Activated T-helper 2 cell treated with anti-CD3 and anti-CD28 coated beads, Interferon-gamma antibody, Interleukin-2, Interleukin-4, amounts not matched to agents 10 μg/mL and 5 μg/mL and 100 μg/mL, durations not matched to agents 14 hours and 24 hours and 36 hours (primary cell): ENCODE measurements around the gene SOX1. TPM values are rescaled to one million over a fixed set of nuclear protein-coding genes. Genes with fewer than 3 reads are reported as not detected.

ENCODE experiments used
- DNase-seq: peaks from one replicate; pipeline ENCODE4 v3.0.0; 2021; ENCODE audit warnings: low spot score
- H3K27ac Mint-ChIP-seq: one replicate; pipeline ENCODE4 v1.8.0; 2021; ENCODE audit warnings: mixed read lengths
- H3K27me3 Mint-ChIP-seq: one replicate; pipeline ENCODE4 v1.8.0; 2021; ENCODE audit warnings: low read depth, mixed read lengths
- H3K36me3 Mint-ChIP-seq: one replicate; pipeline ENCODE4 v1.8.0; 2021; ENCODE audit warnings: low read depth, mixed read lengths
- H3K4me1 Mint-ChIP-seq: one replicate; pipeline ENCODE4 v1.8.0; 2021; ENCODE audit warnings: low read depth, mixed read lengths
- H3K4me3 Mint-ChIP-seq: one replicate; pipeline ENCODE4 v1.8.0; 2021; ENCODE audit warnings: low read depth, mild to moderate bottlenecking, moderate library complexity, mixed read lengths
- H3K9me3 Mint-ChIP-seq: one replicate; pipeline ENCODE4 v1.8.0; 2021; ENCODE audit warnings: mixed read lengths
- intact Hi-C: fragments of 100-400 bp; cut with micrococcal nuclease; formaldehyde crosslinking; loops from one replicate; pipeline ENCODE4 v1.15.1; 2023
- total RNA-seq: library from RNA; stranded (reverse); gene quantifications from 2 replicates; pipeline ENCODE4 v1.2.3, GENCODE V29; 2022

Gene SOX1
- total RNA-seq, 1 donor from 2014 or later = not detected

DNA sequence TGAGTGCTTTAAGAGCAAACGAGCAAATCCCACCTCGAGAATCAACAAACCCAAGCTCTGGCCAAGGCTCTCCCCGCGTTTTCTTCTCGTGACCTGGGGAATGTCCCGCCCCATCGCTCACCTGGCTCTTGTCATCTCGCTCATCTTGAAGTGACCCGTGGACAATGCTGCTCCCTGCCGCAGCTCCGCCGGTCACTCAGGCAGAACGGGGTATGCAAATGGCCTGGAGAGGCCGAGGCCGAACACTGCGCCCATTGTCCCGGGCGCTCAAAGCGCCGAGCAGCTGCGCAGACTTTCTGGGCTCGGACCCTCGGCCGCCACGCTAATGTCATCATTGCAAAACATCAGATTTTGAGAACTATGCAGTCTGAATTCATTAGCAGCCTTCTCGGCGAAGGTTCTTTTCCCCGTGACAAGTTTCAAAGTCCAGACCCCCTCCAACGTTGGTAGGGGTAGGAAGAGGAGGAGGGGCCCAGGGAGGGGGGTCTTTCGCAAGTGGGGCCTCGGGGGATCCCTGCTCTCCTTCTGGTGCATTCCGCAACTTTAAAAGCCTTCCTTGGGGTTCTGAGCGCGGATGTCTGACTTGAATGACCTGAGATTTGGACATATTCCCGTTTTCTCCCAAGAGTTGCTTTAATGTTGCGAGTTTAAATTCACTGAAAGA is 39.7 kb downstream of the SOX1 start:
- H3K27ac Mint-ChIP-seq = no peak overlapping the region
- H3K9me3 Mint-ChIP-seq = no peaks in the 10 kb centered on the region
- DNase-seq = no peak
- intact Hi-C loops = loop anchor here (5.0 kb wide), 1 partner anchor 49 kb away; no protein-coding TSS in a partner anchor
- H3K4me1 Mint-ChIP-seq = no peaks in the 10 kb centered on the region
- H3K27me3 Mint-ChIP-seq = peaks cover 49% of the 10 kb centered on the region
- no peaks in the 10 kb centered on the region for H3K36me3 Mint-ChIP-seq
- no peak overlapping the region for H3K4me3 Mint-ChIP-seq

DNA sequence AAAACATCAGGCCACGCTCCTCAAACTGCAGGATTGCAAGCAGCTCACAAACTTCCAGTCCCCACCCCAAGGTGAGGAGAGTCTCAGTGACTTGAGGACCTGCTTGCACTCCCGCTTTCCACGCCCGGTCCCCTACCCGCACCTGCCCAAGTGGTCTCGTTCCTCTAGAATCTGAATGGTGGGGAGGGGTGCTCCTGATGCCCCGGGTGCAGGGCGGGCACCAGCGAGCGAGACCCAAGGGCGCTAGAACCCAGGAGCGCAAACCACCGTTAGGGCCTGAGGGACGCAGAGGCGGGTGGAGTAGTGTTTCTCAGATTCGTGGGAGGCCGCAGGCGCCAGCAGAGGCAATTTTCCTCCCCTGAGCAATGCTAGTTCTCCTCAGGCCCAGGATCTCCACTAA is 40.3 kb downstream of the SOX1 start:
- intact Hi-C loops = loop anchor here (5.0 kb wide), 1 partner anchor 50 kb away; no protein-coding TSS in a partner anchor

DNA sequence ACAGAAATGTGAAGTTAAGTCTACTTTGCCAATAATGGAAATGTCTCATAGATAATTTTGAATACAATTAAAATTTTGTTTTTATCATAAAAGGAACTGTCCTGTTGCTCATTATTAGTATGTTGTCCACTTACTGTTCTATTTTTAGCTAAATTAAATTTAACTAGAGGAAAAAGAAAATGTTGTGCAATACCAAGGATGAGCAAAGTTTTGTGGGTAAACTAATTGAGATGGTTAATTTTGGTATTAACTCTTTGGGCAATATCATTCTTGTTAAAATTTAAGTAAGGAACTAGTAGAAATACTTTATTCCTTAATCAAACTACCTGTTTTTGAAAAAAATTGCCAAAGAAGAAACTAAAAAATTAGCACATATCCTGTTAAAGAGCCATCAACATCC is 43.5 kb downstream of the SOX1 start:
- no peak overlapping the region for H3K4me3 Mint-ChIP-seq
- H3K27ac Mint-ChIP-seq = no peak overlapping the region
- H3K27me3 Mint-ChIP-seq = peaks cover 38% of the 10 kb centered on the region
- DNase-seq = no peak
- H3K4me1 Mint-ChIP-seq = no peaks in the 10 kb centered on the region
- intact Hi-C loops = no loop called here
- no peaks in the 10 kb centered on the region for H3K36me3 Mint-ChIP-seq
- no peaks in the 10 kb centered on the region for H3K9me3 Mint-ChIP-seq

More for the DNA sequence above, 40.3 kb downstream of the SOX1 start:
- Mint-ChIP-seq H3K4me3 (no peak overlapping the region), H3K27ac (no peak overlapping the region), H3K4me1 (no peaks in the 10 kb centered on the region), H3K27me3 (peaks cover 46% of the 10 kb centered on the region), H3K36me3 (no peaks in the 10 kb centered on the region), H3K9me3 (no peaks in the 10 kb centered on the region)
- no peak for DNase-seq

DNA sequence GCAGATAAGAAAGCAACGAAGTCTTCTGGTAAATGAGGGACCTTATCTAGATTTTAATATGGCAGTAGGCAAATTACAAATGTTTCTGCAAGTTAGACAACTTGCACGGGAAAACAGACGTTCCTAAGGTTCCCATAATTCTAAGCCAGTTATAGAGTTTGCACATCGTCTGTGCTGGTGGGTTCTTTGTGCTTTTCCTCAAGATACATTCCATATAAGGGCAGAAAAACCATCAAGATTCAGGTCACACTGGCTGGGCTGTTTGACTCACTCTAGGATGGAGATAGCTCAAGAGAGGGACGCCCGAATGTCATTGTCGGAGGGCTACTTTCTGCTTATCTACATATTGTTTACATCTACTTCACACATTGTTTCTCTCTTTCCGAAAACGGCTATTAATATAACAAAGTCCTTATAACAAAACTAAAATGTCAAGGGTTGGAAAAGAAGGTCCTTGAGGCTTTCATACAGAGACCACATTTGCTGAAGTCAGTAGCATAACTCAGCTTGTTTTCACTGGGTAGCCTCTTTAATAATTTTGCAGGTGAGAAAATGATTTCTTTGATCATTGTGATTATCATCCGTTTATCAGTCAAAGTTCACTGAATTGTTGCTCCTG is 44.4 kb downstream of the SOX1 start:
- Mint-ChIP-seq H3K9me3 (no peaks in the 10 kb centered on the region), H3K4me3 (no peak overlapping the region), H3K36me3 (no peaks in the 10 kb centered on the region), H3K27me3 (peaks cover 30% of the 10 kb centered on the region), H3K4me1 (no peaks in the 10 kb centered on the region), H3K27ac (no peak overlapping the region)
- DNase-seq = no peak
- intact Hi-C loops = no loop called here

DNA sequence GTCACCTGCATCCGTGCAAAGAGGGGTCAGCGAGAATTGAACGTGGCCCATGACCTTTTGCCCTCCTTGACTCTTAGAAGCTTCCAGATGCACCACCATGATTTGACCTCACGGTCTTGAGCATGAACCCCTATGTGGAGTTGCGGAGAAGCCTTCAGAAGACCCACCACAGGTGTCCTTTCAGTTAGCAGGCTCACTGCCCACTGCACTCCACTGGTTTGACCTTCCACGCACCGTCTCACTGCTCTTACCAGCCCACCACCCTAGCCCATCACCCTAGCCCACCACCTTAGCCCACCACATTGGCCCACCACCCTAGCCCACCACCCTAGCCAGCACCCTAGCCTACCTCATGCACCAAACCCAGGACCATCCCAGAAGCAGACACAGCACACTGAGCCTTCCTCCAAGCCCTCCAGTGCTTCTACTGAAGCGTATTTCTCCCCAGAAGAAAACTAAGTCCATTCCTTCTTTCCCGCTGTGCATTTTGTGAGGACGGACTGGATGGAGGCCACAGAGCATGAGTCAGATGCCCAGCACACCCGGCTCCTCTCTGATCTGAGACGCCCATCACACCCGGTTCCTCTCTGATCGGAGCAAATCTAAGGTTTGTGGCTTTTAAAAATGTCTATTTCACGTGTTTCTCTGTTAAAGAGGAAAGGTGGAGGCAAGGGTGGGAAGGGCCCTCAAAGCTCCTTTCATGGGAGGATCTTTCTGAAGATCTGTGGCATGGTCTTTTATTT is 45.8 kb downstream of the SOX1 start:
- Mint-ChIP-seq H3K4me3 (no peak overlapping the region), H3K27ac (no peak overlapping the region), H3K36me3 (no peaks in the 10 kb centered on the region), H3K4me1 (no peaks in the 10 kb centered on the region), H3K9me3 (no peaks in the 10 kb centered on the region), H3K27me3 (peaks cover 22% of the 10 kb centered on the region)
- no peak for DNase-seq
- intact Hi-C loops = no loop called here

DNA sequence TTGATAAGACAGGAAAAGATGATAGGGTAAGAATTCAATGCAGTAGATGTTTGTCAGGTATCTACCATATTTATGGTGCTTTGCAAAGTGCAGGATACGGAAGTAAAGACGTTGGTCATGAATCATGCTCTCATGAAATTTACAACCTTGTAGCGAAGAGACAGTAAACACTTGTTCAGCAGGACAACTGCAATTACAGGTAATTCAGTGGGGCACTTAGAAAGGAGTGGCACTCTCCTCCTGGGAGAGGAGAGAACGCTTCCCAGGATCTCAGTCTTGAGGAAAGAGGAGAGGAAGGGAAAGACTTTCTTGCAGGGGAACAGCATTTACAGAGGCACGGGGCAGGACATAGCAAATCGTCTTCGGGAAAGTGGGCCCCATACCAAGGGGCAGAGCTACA is 46.4 kb downstream of the SOX1 start:
- Mint-ChIP-seq H3K36me3 (no peaks in the 10 kb centered on the region), H3K4me1 (no peaks in the 10 kb centered on the region), H3K4me3 (no peak overlapping the region), H3K27me3 (peaks cover 20% of the 10 kb centered on the region), H3K27ac (no peak overlapping the region), H3K9me3 (no peaks in the 10 kb centered on the region)
- intact Hi-C loops = no loop called here
- DNase-seq = no peak

DNA sequence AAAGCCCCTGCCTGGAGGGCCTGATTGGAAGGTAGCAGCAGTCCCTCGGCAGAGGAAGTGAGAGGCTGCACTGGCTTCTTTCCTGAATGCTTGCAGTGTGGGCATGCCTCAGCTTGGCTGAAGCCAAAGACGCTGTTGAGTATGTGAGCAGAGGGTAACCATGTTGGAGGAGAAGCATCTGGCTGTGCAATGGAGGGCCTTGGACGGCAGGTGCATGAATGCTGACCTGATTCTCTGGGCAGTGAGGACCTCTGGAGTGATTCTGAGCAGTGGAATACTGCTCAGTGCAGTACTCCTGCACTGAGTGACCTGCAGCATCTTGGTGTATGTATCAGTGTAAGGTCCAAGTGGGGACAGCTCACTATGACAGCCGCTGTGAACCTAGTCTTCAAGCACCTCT is 46.9 kb downstream of the SOX1 start:
- intact Hi-C loops = no loop called here
- no peak overlapping the region for H3K27ac Mint-ChIP-seq
- no peak overlapping the region for H3K4me3 Mint-ChIP-seq
- H3K4me1 Mint-ChIP-seq = no peaks in the 10 kb centered on the region
- no peaks in the 10 kb centered on the region for H3K36me3 Mint-ChIP-seq
- H3K9me3 Mint-ChIP-seq = no peaks in the 10 kb centered on the region
- no peak for DNase-seq
- H3K27me3 Mint-ChIP-seq = peaks cover 15% of the 10 kb centered on the region

DNA sequence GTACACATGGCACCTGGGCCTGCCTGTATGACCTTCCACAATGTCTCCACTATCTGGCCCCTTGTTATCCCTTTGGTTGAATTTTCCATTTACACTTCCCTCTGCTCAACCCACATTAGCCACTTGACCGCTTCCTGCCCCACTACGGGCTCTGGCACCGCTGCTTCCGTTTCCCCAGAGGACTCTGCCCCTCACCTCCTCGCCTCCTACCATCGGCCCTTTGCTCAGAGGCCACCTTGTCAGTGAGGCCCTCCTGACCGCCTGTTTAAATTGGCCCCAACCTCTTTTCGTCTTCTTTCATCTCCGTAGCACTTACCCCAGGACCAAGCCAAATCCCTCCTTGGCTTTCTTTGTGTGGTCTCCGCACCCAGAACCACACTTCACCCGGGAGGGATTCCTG is 47.4 kb downstream of the SOX1 start:
- Mint-ChIP-seq H3K27ac (no peak overlapping the region), H3K4me3 (no peak overlapping the region), H3K9me3 (no peaks in the 10 kb centered on the region), H3K27me3 (peaks cover 15% of the 10 kb centered on the region), H3K36me3 (no peaks in the 10 kb centered on the region), H3K4me1 (no peaks in the 10 kb centered on the region)
- no peak for DNase-seq
- intact Hi-C loops = no loop called here

DNA sequence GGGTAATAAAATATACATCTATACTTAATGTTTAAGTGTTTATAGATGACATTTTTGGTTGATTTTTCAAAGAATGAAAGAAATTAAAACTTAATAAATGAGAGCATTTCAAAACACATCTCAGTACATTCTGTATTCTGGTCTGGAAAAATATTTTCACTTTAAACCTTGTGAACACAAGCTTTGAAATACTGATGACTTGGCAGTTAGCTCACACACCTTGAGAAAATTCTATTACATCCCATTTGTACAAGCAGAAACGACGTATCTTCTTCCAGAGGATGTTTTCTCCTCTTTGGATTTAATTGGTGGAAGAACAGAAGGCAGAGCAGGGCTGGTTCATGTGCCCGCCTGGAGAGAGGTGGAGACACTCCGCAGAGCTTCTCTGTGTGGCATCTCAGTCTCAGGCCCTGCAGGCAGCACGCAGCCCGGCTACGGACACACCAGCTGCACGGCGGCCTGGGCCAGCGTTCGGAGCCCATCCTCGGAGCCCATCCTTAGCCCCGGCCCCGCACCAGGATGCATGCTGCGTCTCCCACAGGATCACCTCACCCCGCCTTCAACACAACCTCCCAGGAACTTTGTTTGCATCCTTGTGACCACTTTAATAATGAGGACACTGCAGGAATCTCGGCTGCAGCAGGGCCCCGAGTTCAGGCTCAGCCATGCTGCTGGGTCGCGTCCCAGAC is 48.6 kb downstream of the SOX1 start:
- no peaks in the 10 kb centered on the region for H3K36me3 Mint-ChIP-seq
- intact Hi-C loops = no loop called here
- no peak overlapping the region for H3K27ac Mint-ChIP-seq
- no peaks in the 10 kb centered on the region for H3K4me1 Mint-ChIP-seq
- no peaks in the 10 kb centered on the region for H3K9me3 Mint-ChIP-seq
- no peak for DNase-seq
- H3K27me3 Mint-ChIP-seq = peaks cover 13% of the 10 kb centered on the region
- no peak overlapping the region for H3K4me3 Mint-ChIP-seq

DNA sequence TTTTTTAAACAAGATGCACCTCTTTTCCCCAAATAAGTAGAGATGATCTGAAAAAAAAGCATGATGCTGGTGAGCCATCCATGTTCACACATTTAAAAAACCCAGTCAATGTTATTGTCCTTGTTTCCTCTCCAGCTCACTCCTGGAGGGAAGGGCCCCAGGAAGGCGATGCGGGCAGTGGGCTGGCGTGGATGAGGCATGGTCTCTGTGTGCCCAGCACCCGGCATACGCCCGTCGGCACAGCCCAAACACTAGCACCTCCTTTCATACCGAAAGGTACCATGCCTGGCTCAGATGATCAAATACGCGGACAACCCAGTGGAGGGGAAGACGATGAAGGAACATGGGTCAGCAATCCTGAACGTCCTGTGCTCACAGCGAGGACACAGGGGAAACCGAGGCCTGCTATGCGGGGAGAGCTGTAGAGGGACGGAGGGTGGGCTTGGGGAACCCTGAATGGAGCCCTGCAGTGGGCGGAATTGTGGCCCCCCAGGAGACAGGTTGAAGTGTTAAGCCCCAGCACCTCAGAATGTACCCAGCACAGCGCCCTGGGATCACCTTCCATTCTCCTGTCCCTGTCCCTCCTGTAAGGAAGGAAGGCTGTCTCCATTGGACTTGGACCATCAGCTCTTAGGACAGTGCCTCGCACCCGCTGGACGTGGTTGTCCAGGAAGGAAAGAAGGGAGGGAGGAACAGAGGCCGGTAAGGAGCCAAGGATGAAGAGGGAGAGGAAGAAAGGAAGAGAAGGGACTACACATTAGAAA is 49.4 kb downstream of the SOX1 start:
- no peaks in the 10 kb centered on the region for H3K36me3 Mint-ChIP-seq
- no peak for DNase-seq
- peaks cover 9% of the 10 kb centered on the region for H3K27me3 Mint-ChIP-seq
- H3K4me3 Mint-ChIP-seq = no peak overlapping the region
- no peak overlapping the region for H3K27ac Mint-ChIP-seq
- H3K9me3 Mint-ChIP-seq = no peaks in the 10 kb centered on the region
- intact Hi-C loops = no loop called here
- no peaks in the 10 kb centered on the region for H3K4me1 Mint-ChIP-seq

DNA sequence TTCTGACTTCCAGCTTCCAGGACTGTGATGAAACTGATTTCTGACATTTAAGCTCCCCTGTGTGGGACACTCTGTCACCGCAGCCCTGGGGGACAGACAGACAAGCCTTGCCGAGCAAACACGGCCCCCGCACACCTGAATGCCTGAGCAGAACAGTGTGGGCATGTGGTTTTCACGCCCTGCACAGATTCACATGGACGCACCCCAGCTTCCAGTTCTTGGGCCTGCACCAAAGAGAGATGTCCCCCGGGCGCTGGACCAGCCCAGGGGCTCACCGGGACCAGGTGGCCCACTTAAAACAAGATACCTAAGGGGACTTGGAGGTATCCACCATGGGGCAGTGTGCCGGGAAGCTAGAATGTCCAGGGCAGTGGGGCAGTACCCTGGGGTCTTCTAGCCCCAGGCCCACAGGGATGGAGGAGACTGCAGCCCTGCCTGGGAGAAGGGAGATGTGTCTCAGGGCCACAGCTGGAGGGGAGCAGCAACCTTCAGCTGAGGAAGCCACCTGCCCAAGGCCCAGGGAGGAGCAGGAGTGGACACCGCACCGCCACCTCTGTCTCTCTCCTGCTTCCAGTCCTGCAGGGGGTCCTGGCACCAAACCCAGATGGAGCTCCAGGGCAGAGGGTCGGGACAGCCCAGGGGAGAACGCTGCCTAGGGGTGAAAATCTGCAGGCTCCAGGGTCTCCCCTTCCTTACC is 50.5 kb downstream of the SOX1 start:
- Mint-ChIP-seq H3K27ac (no peak overlapping the region), H3K4me1 (no peaks in the 10 kb centered on the region), H3K9me3 (no peaks in the 10 kb centered on the region), H3K27me3 (peaks cover 4% of the 10 kb centered on the region), H3K4me3 (no peak overlapping the region), H3K36me3 (no peaks in the 10 kb centered on the region)
- DNase-seq = no peak
- intact Hi-C loops = no loop called here

DNA sequence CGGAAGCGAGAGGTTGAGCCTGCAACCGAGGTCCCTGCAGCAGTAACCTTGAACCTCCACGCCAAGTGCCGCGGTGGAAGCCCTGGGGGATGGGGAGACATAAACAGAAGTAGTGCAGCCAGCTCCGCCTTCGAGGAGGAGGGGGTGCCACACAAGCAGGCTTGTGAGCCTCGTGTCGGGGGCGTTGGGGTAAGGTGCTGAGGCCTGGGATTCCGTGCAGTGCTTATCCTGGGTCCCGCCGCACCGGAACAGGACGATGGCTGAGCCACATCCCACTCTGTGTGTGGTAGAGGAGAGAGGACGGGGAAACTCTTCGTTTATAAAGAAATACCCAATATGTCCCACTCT is 51.0 kb downstream of the SOX1 start:
- H3K27ac Mint-ChIP-seq = no peak overlapping the region
- peaks cover 3% of the 10 kb centered on the region for H3K27me3 Mint-ChIP-seq
- no peaks in the 10 kb centered on the region for H3K9me3 Mint-ChIP-seq
- H3K4me3 Mint-ChIP-seq = no peak overlapping the region
- intact Hi-C loops = no loop called here
- H3K36me3 Mint-ChIP-seq = no peaks in the 10 kb centered on the region
- H3K4me1 Mint-ChIP-seq = no peaks in the 10 kb centered on the region
- DNase-seq = no peak
